ENCODE measurements around the gene ROBO4.

DNA sequence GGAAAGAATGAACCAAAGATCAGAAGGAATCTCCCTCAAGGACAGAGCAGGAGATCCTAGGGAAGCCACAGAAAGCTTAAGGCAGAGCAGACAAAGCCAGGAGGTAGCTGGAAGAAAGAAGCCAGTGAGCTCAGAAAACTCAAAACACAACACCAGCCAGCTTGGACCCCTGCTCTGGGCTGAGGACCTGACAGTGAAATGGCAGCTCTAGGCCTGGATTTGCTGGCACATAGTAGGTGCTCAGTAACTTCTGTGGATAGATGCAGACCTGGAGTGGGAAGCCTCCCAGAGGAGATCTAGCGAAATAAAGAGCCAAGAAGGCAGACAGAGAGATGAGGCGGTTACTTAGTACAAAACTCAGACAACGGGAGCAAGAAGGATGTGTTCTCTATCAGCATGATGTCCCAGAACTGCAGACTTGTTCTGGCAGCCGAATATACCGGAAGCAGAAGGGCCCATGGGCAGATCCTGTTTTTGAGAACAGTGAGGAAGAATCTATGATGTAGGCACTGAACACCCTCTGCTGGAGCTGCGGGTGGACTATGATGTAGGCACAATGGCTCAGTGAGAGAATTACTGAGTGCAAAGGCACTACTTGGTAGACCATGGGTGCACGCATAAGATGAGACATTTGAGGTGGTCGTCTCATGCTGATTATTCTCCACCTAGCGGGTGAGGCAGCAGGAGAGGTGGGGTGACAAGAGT, 4.8 kb downstream of the ROBO4 start:
- TF ChIP-seq, protein P1, sequence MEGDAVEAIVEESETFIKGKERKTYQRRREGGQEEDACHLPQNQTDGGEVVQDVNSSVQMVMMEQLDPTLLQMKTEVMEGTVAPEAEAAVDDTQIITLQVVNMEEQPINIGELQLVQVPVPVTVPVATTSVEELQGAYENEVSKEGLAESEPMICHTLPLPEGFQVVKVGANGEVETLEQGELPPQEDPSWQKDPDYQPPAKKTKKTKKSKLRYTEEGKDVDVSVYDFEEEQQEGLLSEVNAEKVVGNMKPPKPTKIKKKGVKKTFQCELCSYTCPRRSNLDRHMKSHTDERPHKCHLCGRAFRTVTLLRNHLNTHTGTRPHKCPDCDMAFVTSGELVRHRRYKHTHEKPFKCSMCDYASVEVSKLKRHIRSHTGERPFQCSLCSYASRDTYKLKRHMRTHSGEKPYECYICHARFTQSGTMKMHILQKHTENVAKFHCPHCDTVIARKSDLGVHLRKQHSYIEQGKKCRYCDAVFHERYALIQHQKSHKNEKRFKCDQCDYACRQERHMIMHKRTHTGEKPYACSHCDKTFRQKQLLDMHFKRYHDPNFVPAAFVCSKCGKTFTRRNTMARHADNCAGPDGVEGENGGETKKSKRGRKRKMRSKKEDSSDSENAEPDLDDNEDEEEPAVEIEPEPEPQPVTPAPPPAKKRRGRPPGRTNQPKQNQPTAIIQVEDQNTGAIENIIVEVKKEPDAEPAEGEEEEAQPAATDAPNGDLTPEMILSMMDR (IDR thresholded peaks at IDR 0.05), result no peak
- no peak for TF ChIP-seq POLR2A (IDR thresholded peaks at IDR 0.05)
- TF ChIP-seq POLR2AphosphoS5 (IDR thresholded peaks at IDR 0.05), result no peak
